HG02970 (cell line): ENCODE measurements around the gene TVP23A.

Experiments used
- ATAC-seq: cut with Tn5 transposase; IDR thresholded peaks from one replicate; pipeline ENCODE4 v1.9.1; 2021; ENCODE audit warnings: mild to moderate bottlenecking, moderate library complexity, moderate number of reproducible peaks; ENCODE audit not compliant: unreplicated experiment, low FRiP score

The TVP23A gene

DNA sequence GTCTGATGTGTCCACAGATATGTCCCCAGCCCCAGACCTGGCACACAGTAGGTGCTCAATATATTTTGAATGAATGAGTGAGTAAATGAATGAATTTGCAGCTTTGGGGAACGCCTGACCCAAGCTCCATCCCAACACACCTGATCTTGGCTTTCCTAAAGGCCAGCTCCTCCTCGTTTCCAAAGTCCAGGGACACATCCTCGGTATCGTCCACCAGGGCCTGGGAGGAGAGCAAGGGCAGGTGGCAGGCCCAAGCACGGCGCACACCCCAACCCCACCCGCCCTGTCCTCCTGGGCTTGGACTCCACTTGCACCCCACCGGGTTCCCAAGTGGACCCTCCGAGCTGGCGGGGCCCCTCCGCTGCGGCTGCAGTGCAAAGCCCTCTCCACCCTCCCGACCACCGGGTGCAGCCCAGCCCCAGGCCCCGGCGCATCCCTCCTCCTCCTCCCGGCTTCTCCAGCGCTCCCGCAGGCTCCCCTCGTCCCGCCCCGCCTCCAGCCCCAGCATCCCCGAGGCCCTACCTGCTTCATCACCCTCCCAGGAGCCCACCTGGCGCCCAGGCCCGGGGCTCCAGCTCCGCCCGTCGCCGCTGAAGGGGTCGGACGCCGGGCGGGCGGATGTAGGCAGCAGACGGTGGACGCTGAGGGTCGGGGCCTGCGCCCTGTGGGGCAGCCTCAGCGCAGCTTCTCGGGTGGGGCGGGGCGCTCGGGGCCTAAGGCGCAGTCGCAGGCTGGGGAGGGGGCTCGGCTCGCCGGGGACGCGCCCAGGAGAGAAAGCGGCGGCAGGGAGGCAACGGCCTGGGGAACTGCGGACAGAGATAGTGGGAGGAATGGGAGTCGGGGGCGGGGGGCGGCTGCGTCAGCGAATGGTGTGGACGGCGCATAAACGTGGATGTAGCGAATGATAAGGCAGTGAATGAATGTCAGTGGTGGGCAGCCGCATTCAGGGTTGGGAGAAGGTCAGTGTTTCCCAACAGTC lies at the start of gene TVP23A:
Gene TVP23A, minus strand, starts transcription at position 832 of the 979 bp plus-strand sequence. Its CDS starts 301 bp downstream, at position 531.
- ATAC-seq = no peak

- ATAC-seq = no peak
Observed at GRCh38 chr16:10868104-10868595, 49.6 kb upstream of the TVP23A start.

- no peak for ATAC-seq
Observed at GRCh38 chr16:10867199-10867598, 48.6 kb upstream of the TVP23A start.

DNA sequence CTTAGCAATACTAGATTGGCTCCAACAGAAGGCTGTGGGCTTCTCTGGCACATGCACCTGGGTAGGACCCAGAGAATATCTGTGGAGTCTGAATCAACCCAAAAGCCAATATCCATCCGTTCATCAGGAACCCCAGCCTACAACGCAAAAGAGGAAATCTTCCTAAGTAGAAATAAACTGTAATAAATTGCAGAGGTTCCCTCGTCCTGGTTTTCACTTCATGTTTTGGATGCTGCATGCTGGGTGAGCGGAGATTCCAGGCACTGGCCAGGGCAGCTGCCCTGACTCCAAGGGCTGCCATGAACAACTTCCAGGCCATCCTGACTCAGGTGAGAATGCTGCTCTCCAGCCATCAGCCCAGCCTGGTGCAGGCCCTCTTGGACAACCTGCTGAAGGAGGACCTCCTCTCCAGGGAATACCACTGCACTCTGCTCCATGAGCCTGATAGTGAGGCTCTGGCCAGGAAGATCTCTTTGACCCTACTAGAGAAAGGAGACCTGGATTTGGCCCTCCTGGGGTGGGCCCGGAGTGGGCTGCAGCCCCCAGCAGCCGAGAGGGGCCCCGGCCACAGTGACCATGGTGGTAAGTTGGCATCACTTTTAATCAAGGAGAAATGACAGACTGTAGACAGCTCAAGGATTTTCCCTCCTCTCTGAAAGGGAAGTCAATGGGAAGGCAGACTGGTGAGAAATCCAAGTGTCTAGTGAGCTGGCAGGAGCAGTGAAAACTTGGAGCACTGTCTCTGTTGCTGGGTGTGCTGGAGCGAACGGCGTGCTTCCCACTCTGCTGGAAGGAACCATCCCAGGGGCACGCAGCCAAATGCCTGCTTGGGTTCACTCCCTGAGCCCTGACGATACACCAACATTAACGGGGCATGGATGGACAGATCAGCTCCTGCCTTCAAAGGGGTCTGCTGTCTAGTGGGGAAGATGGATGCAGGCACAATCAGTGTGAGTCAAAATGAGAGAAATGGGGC lies 47.7 kb upstream of the TVP23A start:
- no peak for ATAC-seq

- no peak for ATAC-seq
Observed at GRCh38 chr16:10862438-10862837, 43.8 kb upstream of the TVP23A start.

DNA sequence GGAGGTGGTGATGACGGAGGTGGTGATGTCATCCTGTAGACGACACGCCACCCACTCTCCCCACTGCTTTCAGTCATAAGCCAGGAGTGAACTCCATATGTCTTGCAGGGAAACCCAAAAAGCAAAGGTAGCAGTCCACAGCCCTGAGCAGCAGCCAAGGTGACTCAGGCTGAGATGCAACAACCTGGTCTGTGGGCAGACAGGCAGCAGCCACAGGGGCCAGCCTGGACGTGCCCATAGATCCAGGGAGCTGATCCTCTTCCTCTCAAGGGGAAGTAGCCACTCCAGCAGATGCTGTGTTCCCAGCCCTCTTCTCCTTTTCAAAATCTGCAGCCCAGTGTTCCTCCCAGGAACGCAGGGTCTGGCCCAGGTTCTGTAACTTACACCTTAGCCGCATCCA lies 41.1 kb upstream of the TVP23A start:
- no peak for ATAC-seq

GRCh38 chr16:10859020-10859419 lies 40.4 kb upstream of the TVP23A start:
- ATAC-seq = no peak

DNA sequence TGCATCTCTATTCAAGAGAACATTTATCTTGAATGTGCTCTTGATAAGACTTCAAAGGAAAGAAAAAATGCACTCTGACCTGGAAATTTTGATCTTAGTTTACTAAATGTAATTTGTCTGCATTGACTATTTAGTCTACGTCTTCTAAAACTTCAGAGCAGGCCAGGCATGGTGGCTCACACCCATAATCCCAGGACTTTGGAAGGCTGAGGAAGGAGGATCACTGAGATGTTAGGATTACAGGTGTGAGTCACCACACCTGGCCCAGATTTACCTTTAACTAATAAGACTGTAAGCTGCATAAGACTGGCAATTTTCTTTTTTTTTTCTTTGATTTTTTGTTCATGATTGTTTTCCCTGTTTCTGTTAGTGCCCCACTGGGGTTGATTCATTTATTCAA lies 39.6 kb upstream of the TVP23A start:
- no peak for ATAC-seq

DNA sequence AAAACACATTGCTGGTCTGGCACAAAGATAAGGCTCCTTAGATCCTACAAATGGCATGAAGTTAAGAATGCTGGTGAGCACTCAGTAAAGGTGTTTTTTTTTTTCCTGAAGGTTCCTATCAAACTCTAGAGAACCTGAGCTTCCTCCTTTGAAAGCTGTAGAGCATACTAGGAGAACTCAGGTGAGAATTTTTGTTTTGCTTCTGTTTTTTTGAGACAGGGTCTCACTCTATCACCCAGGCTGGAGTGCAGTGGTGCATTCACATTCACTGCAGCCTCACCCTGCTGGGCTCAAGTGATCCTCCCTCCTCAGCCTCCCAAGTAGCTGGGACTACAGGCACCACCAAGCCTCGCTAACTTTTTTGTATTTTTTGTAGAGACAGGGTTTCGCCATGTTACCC lies 37.4 kb upstream of the TVP23A start:
- no peak for ATAC-seq

DNA sequence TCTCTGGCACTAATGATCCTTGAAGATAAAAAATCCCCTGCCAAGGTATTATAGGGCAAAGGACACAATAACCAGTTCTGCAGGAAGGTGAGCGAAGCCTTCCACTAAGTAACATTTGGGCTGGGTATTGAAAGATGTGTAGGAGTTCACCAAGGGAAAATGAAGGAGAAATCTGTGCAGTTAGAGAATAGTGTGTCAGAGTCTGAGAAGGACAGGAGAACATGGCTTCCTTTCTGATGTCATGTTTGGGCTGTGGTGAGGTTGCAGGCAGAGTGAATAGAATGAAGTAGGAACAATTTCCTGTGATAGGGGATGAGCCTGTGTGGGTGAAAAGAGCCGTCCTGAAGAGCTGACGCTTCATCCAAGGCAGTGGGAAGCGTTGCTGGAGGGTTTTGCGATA lies 34.4 kb upstream of the TVP23A start:
- ATAC-seq = no peak

GRCh38 chr16:10852286-10852685 lies 33.7 kb upstream of the TVP23A start:
- no peak for ATAC-seq

- no peak for ATAC-seq
Observed at GRCh38 chr16:10851512-10851911, 32.9 kb upstream of the TVP23A start.

- ATAC-seq = no peak
Observed at GRCh38 chr16:10850478-10850850, 31.9 kb upstream of the TVP23A start.

GRCh38 chr16:10849736-10850477 lies 31.3 kb upstream of the TVP23A start:
- ATAC-seq = no peak

GRCh38 chr16:10847176-10847575 lies 28.6 kb upstream of the TVP23A start:
- no peak for ATAC-seq

- ATAC-seq = no peak
Observed at GRCh38 chr16:10846213-10846998, 27.8 kb upstream of the TVP23A start.

GRCh38 chr16:10840703-10841102 lies 22.1 kb upstream of the TVP23A start:
- no peak for ATAC-seq

DNA sequence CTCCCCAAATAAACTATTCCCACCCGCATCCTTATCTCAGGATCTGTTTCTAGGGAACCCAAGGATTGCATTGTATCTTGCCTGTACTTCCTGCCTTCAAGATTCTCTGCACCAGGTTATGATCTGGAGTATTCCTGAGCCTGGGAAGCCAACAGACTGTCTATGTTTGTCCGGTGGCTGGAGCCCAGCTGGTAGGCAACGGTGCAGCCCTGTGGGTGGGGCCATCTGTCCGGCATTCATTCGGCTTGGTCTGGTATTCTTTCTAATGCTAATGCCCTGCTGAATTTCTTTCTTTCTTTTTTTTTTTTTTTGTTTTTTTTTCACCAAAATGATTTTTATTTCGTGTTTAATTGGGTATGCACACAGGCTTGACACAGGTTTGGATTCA lies 20.7 kb upstream of the TVP23A start:
- no peak for ATAC-seq

DNA sequence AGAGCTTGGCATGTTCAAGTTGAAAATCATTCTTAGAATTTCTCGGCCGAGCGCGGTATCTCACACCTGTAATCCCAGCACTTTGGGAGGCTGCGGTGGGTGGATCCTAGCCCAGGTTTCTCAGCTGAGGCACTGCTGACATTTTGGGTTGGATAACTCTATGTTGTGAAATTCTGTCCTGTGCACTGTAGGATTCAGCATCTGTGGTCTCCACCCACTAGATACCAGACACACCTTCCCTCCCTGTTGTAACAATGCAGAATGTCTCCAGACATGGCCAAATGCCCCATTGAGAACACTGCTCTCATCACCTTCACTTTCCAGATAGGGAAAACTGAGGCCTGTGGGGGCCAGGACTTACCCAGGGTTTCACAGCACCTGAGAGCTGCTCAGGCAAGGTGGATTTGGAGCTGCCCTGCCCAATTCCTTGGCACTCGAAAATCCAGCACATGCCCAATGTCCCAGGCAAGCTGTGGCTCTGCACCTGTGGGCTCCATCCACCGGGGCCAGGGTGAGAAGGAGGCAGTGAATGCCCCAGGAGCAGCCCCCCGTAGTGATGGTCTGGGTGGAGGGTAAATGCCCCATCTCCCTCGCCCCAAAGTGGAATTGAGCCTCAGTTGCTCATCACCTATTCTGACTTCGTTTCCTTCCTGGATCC lies 20.2 kb upstream of the TVP23A start:
- no peak for ATAC-seq
